NCI-H1694 (cell line): ENCODE data around the gene EGFLAM.

Experiments
- DNase-seq: peaks from one replicate; lab custom pipeline; 2025; lab: John Stamatoyannopoulos, UW

EGFLAM gene

DNA sequence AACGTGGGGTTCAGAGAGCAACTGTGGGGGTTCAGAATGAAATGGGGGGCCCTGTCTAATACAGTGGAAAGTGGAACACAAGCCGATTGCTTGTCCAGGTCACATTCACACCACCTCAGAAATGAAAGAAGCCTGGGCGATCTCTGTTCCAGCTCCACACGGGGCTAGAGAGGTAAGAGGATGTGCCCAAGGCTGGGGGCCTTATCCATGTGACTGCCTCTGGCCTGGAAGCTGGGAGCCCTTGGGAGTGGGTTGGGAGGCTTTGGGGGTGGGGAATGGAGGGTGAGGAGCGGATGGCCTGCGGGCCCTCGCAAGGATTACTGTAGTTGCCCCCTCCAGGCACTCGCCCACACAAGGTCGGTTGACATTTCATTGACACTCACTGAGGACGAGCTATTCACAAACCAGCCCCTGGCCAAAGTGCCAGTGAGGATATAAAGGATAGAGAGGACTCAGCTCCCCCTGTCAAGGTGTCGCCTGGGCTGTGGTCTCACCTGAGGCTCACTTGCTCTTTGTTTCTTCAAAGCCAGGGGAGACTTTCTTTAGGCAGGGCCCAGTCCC, 211.4 kb downstream of the EGFLAM start:
- DNase-seq = no peak

DNA sequence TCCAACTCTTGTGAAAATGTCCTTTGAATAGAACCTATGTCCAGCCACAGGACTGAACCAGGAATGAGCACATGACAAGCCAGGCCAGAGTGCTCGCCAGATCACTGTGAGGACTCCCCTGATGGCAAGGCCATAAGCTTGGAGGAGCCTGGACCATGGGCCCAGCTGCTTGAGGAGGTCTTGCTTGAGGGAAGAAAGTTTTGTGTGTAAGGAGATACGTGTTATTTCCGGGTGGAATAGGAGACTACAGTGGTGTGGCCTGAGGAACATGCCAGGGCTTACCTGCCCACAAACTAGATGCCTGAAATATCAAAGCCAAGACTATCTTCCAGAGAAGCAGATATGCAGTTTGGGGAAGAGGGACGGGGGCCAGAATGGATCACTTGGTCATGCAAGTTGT, 213.3 kb downstream of the EGFLAM start:
- DNase-seq = no peak

DNA sequence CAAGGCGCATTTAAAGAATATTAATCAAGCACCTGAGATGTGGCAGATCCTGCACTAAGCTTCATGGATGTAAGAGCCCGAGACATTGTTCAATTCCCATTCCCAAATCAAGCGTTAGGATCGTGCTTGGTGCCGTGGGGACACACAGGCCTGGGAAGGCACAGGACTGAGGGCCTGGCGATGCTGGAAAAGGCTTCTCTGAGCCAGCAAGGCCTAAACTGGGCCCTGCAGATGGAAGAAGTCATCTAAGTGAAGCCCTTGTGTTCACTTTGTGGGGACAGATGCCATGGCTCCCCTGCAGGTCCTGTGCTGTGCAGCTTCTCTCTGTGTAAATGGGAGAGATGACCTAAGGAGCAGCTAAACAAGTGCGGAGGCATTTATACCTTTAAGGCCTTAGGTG, 214.2 kb downstream of the EGFLAM start:
- no peak for DNase-seq

DNA sequence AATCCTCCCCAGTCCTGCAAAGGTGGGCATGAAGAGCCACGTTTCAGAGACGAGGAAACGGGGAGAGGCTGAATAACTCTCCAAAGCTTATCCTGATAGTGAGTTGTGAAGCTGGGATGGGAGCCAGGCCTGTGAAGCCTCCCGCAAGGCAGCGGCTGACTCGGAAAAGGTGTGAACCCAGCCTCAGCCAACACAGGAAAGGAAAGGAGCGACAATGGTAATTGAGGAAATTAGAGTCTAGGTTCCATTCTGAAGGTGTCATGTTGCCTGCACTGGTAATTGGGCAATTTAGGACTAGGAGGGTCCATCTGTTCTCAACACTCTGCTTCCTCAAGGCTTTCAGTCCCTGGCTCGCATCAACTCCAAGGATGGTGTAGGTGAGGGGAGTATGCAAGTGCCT, 214.6 kb downstream of the EGFLAM start:
- no peak for DNase-seq

DNA sequence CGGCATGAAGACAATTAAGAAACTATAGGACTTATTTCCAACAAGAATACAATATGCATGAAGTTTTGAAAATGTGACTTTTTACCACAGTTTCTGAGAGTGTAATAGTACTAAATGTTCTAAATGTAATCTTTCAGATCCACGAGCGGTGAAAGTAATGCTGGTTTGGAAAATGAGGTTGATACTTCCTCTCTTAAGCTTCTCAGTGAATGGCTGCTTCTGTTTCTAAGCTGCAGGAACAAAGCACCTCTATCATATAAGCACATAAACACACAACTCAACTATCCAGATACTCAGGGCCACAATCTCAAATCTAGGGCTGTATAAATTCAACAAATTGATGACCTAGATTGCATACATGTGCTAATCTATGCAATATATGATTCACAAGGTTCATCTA, 219.8 kb downstream of the EGFLAM start:
- DNase-seq = no peak

DNA sequence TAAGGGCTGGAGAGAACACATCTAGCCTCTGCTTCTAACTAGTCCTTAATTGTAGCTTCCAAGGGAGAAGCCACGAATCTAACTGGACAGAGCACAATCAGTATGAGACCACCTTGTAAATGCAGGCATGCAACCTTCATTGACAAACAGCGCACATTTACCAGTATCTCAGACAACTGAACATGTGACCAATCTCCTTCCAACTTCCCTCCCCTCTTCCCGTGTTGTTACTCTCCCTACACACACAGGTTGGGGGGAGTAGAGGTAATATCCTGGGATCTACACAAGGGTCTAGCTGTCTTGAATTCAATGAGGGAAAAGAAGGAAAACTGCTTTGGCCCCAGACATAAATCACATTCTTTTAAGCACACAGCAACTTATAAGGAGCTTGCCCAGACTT, 220.5 kb downstream of the EGFLAM start:
- no peak for DNase-seq

DNA sequence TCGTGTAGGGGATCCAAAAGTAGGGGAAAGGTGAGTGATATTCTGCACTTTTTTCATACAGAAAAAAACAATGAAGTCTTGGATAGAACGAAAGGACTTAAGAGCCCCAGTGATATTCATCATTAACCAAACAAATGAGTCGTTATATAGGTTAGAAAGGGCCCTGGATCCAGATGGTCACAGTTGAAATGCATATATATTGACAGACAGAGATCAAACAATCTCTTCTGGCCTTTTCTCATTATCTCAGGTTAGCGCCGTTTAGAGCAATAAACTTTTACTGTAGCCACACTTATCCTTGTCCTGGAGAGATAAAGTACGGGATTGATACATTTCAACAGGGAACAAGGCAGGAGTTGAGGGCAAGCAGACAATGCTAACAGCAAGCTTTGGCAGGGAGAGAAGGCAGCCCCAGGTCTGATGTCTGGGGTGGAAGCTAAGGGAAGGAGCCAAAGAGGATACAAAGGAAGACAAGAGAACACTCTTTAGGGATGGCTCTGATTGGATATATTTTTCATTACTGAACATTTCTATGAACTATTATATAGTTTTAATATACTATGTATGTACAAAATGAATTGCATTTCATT, 221.1 kb downstream of the EGFLAM start:
- DNase-seq = no peak

DNA sequence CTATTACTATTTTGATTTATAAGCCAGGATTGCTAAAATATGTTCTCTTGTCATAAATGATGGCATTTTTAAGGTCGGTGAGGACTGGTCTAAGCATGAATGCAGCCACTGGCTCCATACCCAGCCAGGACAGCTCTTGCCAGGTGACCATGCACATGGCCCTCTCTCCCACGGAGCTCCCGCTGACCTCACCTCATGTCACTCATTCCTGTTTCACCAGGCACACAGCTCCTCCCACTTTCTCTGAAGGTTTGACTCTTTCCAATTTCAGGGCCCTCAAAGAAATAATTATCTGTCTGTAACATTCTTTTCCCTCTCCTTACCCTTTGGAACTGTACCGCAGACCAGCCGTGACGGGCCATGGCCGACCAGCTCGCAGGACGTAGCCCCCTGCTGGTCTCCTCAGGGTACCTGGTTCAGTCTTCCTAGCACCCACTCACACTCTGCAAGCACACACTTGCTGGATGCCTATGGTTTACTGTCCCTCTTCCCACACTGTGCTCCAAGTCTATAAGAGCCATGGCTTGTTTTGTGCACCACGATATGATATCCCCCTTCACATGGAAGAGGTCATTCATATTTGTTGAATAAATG, 225.5 kb downstream of the EGFLAM start:
- no peak for DNase-seq

DNA sequence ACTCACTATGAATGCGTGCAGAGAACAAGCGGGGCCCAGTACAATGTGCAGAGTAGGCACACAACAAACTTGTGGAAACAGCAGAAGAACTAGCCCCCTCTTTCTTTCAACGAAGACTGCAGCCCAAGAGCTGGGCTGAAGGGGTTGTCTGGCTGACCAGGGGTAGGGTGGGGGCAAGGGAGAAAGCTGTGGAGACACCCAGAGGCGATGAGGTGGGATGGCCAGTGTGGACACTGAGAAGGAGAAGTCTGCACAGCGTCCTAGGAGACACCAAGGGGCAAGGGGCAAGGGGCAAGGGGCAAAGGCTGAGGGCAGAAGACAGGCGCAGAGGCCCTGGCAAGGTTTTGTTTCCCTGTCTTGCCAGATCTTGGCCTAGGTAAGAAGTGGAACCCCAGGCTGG, 235.8 kb downstream of the EGFLAM start:
- DNase-seq = no peak

DNA sequence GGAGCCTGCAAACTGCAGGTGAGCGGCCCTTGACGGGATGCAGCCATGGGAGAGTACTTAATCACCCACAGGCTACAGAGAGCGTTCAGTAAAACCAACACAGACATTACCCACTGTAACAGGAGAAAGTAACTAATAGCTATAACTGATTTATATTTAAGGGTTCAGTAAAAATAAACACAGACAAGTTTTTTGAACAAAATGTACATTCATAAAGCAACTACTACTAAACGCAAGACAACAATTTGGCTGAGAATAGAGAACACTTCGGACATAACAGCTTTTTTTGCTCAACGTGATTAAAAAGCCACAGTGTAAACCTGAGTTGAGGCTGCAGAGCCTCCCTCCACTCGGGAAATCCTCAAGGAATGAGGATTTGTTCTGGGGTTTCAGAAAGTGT, 236.4 kb downstream of the EGFLAM start:
- no peak for DNase-seq

DNA sequence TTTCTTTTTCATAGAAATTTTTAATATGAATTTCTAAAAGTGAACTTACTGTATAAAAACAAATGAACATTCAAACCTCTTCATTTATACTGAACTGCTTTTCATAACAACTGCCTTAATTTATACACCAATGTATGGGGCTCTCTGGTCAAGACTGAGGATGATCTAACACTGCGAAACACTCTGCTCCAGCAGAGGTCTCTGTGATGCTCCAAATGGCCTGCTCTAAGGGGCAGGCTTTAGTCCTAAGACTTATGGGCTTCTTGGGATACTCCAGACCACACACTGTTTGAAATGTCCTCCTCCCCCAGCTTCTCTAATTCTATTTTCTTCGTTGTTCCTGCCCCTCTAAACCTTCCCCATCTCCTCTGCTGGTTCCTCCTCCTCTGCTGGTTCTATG, 239.6 kb downstream of the EGFLAM start:
- no peak for DNase-seq

DNA sequence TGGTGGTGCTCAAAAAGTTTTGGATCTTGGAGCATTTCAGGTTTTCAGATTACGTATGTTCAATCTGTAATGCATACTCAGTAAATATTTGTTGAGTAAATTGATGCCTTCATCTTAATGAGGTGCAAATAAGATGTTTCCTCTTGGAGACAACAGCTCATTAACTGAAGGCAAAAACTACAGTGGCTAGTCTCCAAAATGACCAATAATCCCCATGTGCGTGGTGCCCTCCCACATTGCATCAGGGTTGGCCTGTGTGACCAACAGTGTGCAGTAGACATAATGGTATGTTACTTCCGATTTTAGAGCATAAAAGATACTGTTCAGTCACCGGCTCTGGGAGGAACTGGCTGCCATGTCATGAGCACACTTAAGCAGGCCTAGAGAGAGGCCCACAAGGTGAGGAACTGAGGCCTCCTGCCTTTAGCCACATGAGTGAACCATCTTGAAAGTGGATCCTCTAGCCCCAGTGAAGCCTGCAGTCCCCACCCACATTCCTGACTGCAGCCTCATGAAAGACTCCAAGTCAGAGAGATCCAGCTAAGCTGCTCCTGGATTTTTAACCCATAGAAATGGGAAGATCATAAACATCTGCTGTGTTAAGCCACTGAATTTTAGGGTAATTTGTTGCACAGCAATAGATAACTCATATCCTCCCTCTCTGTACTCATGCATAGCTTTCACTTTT, 242.4 kb downstream of the EGFLAM start:
- no peak for DNase-seq

DNA sequence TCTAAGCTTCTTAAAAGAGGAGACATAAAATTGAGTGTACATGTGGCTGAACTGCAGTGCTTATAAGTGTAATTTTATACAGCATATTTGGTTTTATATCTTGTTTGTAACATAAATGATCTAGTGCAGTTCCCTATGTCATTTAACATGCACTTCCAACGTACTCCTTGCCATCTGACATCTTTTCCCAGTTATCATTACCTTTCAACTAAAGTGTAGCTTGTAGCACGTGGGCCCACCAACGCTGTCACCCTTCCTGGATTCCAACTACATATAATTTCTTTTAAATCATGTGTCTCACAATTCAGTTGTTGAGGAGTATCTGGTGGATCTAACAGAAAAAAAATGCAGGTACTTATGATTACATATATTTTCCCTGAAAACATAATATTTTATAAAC, 247.9 kb downstream of the EGFLAM start:
- DNase-seq = no peak

DNA sequence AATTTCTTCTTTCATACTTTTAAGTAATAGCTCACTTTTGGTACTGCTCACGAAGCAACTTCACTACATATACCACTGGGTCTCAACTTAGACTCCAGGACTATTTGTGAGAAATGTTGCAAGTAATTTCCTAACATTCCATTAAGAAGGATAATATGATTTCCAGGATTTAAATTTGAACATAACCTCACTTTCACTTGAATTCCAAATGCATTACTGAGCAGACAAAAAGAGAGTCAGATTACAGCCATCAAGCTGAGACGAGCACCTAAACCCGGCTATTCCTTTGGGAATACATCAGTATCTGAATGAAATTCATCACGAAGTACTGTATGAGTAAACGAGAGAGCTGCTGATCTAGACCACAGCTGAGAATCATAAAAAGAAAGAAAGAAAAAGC, 250.8 kb downstream of the EGFLAM start:
- DNase-seq = no peak
